Cerebellar nuclear complex (tissue), 1 donor: Measurements from ENCODE around the gene ADRB1.

Experiments
- DNase-seq, 2 experiments: peaks; one replicate each; lab custom pipeline; 2025; lab: John Stamatoyannopoulos, UW

Gene ADRB1

GRCh38 chr10:114026189-114027040 is 17.3 kb upstream of the ADRB1 start:
- no peak for DNase-seq

DNA sequence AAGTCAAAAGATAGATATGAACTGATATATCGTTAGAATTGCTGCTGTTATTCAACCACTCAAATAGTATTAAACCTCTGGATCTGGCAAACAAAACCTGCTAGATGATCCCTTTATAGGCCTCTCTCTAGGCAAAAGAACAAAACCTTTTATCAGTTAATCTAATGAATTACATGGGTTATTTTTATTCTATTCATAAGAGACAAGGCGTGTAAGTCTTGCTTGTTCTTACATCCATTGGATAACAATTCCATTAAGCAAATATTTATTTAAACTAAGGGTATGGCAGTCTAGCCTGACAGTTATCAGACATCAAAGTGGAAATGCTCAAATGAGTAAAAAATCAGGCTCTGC is 16.6 kb upstream of the ADRB1 start:
- no peak for DNase-seq

GRCh38 chr10:114027951-114028350 is 15.7 kb upstream of the ADRB1 start:
- no peak for DNase-seq

DNA sequence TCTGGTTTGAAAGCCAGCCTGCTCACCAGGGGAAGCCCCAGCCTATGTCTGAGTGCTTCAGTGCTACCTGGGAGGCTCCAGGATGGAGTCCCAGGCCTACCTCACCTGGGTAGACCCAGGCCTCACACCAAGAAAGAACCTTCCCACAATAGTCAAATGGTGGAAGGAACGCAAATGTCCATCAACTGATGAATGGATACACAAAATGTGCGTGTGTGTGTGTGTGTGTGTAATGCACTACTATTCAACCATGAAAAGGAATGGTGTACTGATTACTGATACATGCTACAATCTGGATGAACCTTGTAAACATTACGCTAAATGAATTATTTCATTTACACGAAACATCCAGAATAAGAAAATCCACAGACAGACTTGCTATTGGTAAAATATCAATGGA is 15.2 kb upstream of the ADRB1 start:
- DNase-seq = no peak

- DNase-seq = no peak
These were observed 14.0 kb upstream of the ADRB1 start for GRCh38 chr10:114029655-114030054.

DNA sequence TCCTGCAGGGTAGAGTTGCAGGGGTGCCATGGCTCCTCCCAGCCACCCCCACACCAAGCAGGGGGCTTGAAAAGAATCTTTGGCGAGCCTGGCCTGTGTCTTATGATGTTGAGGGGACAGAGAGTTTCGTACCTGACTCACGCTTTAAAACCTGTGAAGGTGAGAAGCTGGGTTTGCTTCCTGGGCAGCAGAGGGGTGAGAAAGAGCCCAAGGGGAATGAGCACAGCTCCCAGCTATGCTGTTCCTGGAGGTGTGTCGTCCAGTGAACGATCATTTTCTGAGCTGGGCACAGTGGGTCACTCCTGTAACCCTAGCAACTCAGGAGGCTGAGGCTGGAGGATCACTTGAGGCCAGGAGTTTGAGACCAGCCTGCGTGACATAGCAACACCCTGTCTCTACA is 13.5 kb upstream of the ADRB1 start:
- DNase-seq = no peak

DNA sequence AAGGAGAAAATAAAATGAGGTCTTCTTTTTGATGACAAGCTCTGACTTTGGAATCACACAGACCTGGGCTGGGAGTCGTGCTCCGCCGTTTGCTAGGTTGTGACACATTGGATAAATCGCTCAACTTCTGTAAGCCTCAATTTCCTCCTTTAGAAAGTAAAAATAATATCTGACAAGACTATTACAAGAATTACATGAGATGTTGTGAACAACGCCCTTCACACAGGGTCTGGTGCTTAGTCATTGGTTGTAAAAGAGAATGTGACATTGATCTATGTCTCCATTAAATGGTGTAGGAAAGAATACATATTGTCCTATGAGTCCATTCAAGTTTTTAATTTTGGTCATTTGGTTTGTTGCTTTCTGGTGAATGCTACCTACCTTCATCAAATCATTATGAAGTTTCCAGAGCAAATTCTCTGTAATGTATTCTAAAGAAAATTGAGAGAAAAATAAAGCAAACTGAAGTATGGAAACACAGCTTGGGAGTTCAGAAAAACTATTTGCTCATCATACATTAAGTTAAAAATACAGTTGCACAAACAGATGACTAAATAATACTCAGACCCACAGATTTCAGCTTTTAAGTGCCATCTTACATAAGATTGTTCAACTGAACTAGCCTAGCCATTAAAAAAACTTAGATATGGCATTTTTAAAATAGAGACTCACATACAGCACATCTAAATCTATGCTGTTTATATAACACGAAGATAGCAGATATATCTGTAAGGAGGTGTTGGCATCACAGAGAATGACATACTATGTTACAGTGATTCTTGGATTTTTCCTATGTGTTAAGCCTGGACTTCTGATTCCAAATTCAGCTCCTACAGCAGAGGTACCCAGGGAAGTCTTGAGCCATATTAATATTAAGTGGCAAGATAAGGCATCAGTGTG is 12.3 kb upstream of the ADRB1 start:
- no peak for DNase-seq

GRCh38 chr10:114033566-114033965 is 10.1 kb upstream of the ADRB1 start:
- no peak for DNase-seq

- DNase-seq = no peak
These were observed 8.6 kb upstream of the ADRB1 start for GRCh38 chr10:114034923-114035645.

DNA sequence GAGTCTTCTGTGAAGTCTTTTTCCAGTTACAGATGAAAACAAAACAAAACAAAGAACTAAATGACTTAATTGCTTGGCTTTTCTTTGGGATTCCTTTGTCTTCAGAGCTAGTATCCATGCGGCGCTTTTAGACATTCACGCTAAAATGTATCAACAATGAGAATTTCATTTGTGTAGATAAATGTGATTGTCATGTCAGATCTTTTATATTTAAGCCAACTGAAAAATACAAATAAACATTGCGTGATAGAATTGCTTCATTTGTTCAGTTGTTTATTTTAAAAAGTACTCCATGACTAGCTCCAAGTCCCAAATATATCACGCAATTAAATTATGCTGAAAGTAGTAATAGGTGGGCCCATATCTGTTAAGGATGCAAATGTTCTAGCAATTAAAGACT is 7.9 kb upstream of the ADRB1 start:
- DNase-seq = no peak

- DNase-seq = no peak
These were observed 4.8 kb upstream of the ADRB1 start for GRCh38 chr10:114038819-114039218.

DNA sequence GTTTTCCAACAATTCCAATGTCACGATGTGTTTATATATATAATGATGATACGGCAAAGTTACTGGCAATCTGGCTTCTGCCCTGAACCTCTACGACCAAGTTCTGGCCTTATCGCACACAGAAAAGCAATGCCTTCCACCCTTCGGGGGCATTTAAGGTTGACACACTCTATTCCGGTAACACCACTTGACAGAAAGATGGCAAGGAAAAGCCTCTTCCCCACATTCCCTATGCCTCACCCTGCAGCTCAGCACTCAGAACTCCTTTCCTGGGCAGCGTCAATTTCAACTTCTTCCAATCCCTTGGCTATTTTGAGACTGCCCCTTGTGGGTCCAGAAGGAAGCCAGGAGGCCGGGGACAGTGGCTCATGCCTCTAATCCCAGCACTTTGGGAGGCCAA is 2.5 kb upstream of the ADRB1 start:
- DNase-seq = no peak

DNA sequence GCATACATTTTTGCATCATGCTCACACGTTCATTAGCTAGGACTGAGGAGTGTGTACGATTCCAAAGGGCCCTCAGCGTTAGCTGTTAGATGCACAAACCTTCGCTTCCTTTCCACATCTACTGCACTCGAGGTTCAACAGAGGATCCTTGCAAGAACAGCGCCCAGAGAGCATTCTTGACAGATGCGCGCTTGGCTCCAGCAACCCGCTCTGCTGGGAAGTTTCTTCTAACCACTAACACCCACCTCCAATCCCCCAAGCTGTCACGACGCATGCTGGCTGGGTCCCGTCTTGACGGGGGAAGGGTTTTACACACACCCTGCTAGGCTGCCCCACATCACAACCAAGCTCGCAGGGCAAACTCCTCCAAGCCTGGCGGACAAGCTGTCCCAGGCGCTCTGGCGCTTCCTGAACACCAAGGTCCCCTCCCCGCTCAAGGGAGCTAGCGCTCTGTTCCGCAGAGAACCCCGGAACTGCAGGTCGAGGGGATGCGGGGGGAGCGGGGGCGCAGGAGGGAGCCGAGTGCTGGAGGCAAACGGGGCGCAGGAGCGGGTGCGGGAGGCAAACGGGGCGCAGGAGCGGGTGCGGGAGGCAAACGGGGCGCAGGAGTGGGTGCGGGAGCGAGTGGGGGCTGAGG is 653 bp upstream of the ADRB1 start:
- DNase-seq = no peak

DNA sequence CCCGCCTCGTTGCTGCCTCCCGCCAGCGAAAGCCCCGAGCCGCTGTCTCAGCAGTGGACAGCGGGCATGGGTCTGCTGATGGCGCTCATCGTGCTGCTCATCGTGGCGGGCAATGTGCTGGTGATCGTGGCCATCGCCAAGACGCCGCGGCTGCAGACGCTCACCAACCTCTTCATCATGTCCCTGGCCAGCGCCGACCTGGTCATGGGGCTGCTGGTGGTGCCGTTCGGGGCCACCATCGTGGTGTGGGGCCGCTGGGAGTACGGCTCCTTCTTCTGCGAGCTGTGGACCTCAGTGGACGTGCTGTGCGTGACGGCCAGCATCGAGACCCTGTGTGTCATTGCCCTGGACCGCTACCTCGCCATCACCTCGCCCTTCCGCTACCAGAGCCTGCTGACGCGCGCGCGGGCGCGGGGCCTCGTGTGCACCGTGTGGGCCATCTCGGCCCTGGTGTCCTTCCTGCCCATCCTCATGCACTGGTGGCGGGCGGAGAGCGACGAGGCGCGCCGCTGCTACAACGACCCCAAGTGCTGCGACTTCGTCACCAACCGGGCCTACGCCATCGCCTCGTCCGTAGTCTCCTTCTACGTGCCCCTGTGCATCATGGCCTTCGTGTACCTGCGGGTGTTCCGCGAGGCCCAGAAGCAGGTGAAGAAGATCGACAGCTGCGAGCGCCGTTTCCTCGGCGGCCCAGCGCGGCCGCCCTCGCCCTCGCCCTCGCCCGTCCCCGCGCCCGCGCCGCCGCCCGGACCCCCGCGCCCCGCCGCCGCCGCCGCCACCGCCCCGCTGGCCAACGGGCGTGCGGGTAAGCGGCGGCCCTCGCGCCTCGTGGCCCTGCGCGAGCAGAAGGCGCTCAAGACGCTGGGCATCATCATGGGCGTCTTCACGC is 825 bp downstream of the ADRB1 start:
- DNase-seq = no peak

DNA sequence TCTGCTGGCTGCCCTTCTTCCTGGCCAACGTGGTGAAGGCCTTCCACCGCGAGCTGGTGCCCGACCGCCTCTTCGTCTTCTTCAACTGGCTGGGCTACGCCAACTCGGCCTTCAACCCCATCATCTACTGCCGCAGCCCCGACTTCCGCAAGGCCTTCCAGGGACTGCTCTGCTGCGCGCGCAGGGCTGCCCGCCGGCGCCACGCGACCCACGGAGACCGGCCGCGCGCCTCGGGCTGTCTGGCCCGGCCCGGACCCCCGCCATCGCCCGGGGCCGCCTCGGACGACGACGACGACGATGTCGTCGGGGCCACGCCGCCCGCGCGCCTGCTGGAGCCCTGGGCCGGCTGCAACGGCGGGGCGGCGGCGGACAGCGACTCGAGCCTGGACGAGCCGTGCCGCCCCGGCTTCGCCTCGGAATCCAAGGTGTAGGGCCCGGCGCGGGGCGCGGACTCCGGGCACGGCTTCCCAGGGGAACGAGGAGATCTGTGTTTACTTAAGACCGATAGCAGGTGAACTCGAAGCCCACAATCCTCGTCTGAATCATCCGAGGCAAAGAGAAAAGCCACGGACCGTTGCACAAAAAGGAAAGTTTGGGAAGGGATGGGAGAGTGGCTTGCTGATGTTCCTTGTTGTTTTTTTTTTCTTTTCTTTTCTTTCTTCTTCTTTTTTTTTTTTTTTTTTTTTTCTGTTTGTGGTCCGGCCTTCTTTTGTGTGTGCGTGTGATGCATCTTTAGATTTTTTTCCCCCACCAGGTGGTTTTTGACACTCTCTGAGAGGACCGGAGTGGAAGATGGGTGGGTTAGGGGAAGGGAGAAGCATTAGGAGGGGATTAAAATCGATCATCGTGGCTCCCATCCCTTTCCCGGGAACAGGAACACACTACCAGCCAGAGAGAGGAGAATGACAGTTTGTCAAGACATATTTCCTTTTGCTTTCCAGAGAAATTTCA is 1.7 kb downstream of the ADRB1 start:
- no peak for DNase-seq

DNA sequence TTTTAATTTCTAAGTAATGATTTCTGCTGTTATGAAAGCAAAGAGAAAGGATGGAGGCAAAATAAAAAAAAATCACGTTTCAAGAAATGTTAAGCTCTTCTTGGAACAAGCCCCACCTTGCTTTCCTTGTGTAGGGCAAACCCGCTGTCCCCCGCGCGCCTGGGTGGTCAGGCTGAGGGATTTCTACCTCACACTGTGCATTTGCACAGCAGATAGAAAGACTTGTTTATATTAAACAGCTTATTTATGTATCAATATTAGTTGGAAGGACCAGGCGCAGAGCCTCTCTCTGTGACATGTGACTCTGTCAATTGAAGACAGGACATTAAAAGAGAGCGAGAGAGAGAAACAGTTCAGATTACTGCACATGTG is 2.4 kb downstream of the ADRB1 start:
- DNase-seq = no peak

- no peak for DNase-seq
These were observed 4.8 kb downstream of the ADRB1 start for GRCh38 chr10:114048472-114048871.

- DNase-seq = no peak
These were observed 8.0 kb downstream of the ADRB1 start for GRCh38 chr10:114051714-114052113.

- DNase-seq = no peak
These were observed 8.6 kb downstream of the ADRB1 start for GRCh38 chr10:114052255-114052654.

DNA sequence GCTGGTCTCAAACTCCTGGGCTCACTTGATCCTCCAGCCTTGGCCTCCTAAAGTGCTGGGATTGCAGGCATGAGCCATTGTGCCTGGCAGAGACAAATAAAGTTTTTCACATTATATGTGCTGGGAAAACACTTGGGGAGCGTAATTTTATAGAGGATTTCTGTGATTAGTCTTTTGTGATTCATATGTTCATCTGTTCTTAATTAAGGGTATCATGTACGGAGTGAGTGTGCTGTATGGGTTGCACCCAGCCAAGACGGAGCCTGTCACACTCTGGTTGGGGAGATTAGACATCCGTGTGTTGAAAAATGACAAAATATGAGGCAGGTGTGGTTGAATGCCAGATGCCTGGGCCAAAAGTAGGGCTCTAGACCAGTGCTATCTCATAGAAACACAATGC is 10.3 kb downstream of the ADRB1 start:
- DNase-seq = no peak
